HG02884 (cell line): ENCODE measurements around the gene FOXL1.

Experiments used
- ATAC-seq: cut with Tn5 transposase; IDR thresholded peaks from one replicate; pipeline ENCODE4 v1.9.1; 2021; ENCODE audit warnings: mild to moderate bottlenecking, moderate library complexity; ENCODE audit not compliant: unreplicated experiment

FOXL1 gene

DNA sequence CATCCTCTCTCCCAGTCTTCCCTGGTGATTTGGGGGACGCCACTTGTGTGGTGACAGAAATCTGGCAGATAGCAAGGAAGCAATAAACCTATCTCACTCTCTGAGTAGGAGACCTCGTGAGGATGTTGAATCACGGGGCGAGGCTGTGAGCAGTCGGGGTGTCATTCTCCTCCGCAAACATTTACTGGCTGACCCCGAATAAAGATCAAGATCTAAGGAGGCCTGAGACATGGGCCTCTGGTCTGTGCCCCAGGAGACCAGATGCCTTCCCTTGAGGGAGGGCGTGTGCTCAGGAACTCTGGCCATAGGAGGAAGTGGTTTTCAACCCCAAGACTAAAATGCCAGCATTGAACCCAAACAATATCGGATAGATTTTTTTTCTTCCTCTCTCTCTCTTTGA, 53.1 kb downstream of the FOXL1 start:
- no peak for ATAC-seq
